Neural progenitor cell (in vitro differentiated cells): Measurements from ENCODE around the gene RNF213. TPM values are rescaled to one million over a fixed set of nuclear protein-coding genes. Genes with fewer than 3 reads are reported as not detected.

Source experiments
- DNase-seq: peaks from one replicate; pipeline ENCODE4 v3.0.0-alpha.2; 2016; ENCODE audit warnings: low spot score
- H2AFZ ChIP-seq: fragments of 200-600 bp; sonication (generic); replicated peaks from 2 replicates; pipeline ENCODE4 v1.6.1; 2016; ENCODE audit warnings: antibody characterized with exemption
- H3F3A ChIP-seq: fragments of 200-600 bp; sonication (generic); 2 replicates; pipeline ENCODE4 v1.6.1; 2016; ENCODE audit warnings: antibody characterized with exemption, low read depth
- H3K27ac ChIP-seq: fragments of 200-600 bp; sonication (generic); 2 replicates; pipeline ENCODE4 v1.5.1; 2016; ENCODE audit warnings: mild to moderate bottlenecking
- H3K27me3 ChIP-seq: fragments of 200-600 bp; sonication (generic); 2 replicates; pipeline ENCODE4 v1.6.1; 2016; ENCODE audit warnings: mild to moderate bottlenecking, moderate library complexity
- H3K36me3 ChIP-seq: fragments of 200-600 bp; sonication (generic); 2 replicates; pipeline ENCODE4 v1.5.1; 2016
- H3K4me1 ChIP-seq: fragments of 200-600 bp; sonication (generic); 2 replicates; pipeline ENCODE4 v1.6.1; 2016; ENCODE audit warnings: mixed run types
- H3K4me2 ChIP-seq: fragments of 200-600 bp; sonication (generic); 2 replicates; pipeline ENCODE4 v1.6.1; 2016
- H3K4me3 ChIP-seq: fragments of 200-600 bp; sonication (generic); 2 replicates; pipeline ENCODE4 v1.5.1; 2016
- H3K79me2 ChIP-seq: fragments of 200-600 bp; sonication (generic); 2 replicates; pipeline ENCODE4 v1.6.1; 2016; ENCODE audit warnings: low read depth
- H3K9ac ChIP-seq: fragments of 200-600 bp; sonication (generic); 2 replicates; pipeline ENCODE4 v1.6.1; 2016
- H3K9me3 ChIP-seq: fragments of 200-600 bp; sonication (generic); 2 replicates; pipeline ENCODE4 v1.5.1; 2016; ENCODE audit warnings: low read depth
- H4K20me1 ChIP-seq: fragments of 200-600 bp; sonication (generic); 2 replicates; pipeline ENCODE4 v1.6.1; 2016; ENCODE audit warnings: low read depth
- H3K27ac Mint-ChIP-seq: 3 replicates; pipeline ENCODE4 v1.8.0; 2021; ENCODE audit warnings: mixed read lengths
- H3K27me3 Mint-ChIP-seq: 2 replicates; pipeline ENCODE4 v1.8.0; 2022; ENCODE audit warnings: low read depth, mild to moderate bottlenecking, inconsistent platforms, moderate library complexity, mixed read lengths; ENCODE audit not compliant: insufficient read depth
- H3K36me3 Mint-ChIP-seq: 3 replicates; pipeline ENCODE4 v1.8.0; 2021; ENCODE audit warnings: mixed read lengths
- H3K4me1 Mint-ChIP-seq: 3 replicates; pipeline ENCODE4 v1.8.0; 2021; ENCODE audit warnings: mixed read lengths
- H3K4me3 Mint-ChIP-seq: 3 replicates; pipeline ENCODE4 v1.8.0; 2021; ENCODE audit warnings: mild to moderate bottlenecking, moderate library complexity, mixed read lengths
- H3K9me3 Mint-ChIP-seq: 3 replicates; pipeline ENCODE4 v1.8.0; 2020; ENCODE audit warnings: mixed read lengths
- EZH2 ChIP-seq: fragments of 200-600 bp; sonication (generic); IDR thresholded peaks from 2 replicates; pipeline ENCODE4 v1.6.1; 2017; ENCODE audit warnings: antibody characterized with exemption, mild to moderate bottlenecking, moderate library complexity
- EZH2phosphoT487 ChIP-seq: fragments of 200-600 bp; sonication (generic); IDR thresholded peaks from 2 replicates; pipeline ENCODE4 v1.6.1; 2017; ENCODE audit warnings: antibody characterized with exemption
- total RNA-seq: library from RNA; depleted of rRNA; stranded (reverse); fragments of >200 nt; gene quantifications from 2 replicates; pipeline ENCODE4 v1.2.3, GENCODE V29; 2015; ENCODE audit warnings: low replicate concordance
- TF ChIP-seq, protein P1 (sequence below): fragments of 200-600 bp; sonication (generic); IDR thresholded peaks from 2 replicates; pipeline ENCODE4 v1.5.1; 2017; ENCODE audit warnings: antibody characterized with exemption, mild to moderate bottlenecking

Gene RNF213
- total RNA-seq, 1 donor from 2014 or later = 19.8 TPM

DNA sequence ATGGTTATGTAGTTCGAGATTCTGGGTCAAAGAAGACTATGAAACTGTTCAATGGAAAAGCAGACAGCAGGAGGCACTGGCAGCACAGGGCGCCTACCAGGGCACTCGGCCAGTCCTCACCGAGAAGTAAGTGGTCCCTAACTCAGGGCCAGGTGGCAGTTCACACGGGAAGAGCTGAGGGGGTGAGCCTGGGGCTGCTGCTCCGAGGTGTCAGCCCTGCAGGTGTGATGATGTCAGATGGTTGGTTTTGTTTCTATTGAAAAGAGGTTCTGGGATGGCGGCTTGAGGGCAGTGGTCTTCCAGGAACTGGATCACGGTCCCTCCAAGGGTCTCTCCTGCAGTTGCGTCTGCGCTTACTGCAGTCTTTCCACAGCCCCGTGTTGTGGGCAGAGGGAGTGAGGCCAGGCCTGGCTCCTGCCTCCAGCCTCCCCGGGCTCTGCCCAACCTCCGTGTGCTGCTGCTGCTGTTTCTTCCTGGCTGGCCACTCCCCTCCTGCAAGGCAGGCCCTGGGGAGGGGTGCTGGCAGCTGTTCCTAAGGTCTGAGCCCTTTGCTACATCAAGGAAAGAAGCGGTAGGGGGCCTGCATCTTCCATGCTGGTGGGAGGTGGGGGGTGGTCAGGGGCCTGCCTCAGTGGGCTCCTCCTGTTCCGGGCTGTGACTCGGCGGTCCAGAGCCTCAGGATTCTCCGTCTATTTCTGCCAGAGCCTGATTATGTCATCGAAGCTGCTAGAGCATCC is 22.6 kb downstream of the RNF213 start:
- no peak for DNase-seq
- no peak overlapping the region for H3K9ac ChIP-seq
- no peak overlapping the region for H3K4me2 ChIP-seq
- peaks cover 4% of the 10 kb centered on the region for H3K27me3 Mint-ChIP-seq
- peaks cover 7% of the 10 kb centered on the region for H3K4me1 Mint-ChIP-seq
- no peak overlapping the region for H3K4me3 Mint-ChIP-seq
- no peaks in the 10 kb centered on the region for H3K79me2 ChIP-seq
- no peaks in the 10 kb centered on the region for H3K36me3 ChIP-seq
- no peaks in the 10 kb centered on the region for H4K20me1 ChIP-seq
- H3K9me3 ChIP-seq = no peaks in the 10 kb centered on the region
- H3K27ac Mint-ChIP-seq = peak overlapping the region; percentile 74
- no peak overlapping the region for H3K4me3 ChIP-seq
- no peak for TF ChIP-seq EZH2
- TF ChIP-seq EZH2phosphoT487 = no peak
- TF ChIP-seq, protein P1, sequence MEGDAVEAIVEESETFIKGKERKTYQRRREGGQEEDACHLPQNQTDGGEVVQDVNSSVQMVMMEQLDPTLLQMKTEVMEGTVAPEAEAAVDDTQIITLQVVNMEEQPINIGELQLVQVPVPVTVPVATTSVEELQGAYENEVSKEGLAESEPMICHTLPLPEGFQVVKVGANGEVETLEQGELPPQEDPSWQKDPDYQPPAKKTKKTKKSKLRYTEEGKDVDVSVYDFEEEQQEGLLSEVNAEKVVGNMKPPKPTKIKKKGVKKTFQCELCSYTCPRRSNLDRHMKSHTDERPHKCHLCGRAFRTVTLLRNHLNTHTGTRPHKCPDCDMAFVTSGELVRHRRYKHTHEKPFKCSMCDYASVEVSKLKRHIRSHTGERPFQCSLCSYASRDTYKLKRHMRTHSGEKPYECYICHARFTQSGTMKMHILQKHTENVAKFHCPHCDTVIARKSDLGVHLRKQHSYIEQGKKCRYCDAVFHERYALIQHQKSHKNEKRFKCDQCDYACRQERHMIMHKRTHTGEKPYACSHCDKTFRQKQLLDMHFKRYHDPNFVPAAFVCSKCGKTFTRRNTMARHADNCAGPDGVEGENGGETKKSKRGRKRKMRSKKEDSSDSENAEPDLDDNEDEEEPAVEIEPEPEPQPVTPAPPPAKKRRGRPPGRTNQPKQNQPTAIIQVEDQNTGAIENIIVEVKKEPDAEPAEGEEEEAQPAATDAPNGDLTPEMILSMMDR = no peak
- no peaks in the 10 kb centered on the region for H3F3A ChIP-seq
- H3K27ac ChIP-seq = no peak overlapping the region
- H3K27me3 ChIP-seq = no peaks in the 10 kb centered on the region
- peaks cover 3% of the 10 kb centered on the region for H3K36me3 Mint-ChIP-seq
- H2AFZ ChIP-seq = no peak overlapping the region
- H3K4me1 ChIP-seq = no peaks in the 10 kb centered on the region
- no peaks in the 10 kb centered on the region for H3K9me3 Mint-ChIP-seq

DNA sequence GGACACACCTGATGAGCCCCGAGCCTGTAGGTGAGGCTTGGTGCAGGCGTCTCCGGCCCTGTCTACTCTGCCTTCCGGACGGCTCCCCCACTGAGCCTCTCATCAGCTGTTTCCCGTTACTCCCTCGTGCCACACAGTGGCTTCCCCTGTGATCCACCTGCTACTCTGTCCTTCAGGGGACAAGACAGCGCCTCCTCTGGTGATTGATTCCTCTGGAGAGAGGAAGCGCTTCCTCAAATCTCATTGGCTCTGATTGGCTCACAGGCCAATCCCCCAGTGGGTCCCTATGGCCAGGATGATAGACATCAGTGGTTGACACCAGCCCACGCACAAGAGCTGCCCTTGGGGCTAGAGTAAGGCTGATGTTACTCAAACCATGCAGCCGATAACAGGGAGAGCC is 24.0 kb downstream of the RNF213 start:
- H3K36me3 ChIP-seq = no peaks in the 10 kb centered on the region
- TF ChIP-seq, protein P1 = peak; percentile 46
- TF ChIP-seq EZH2 (no peak), EZH2phosphoT487 (no peak)
- H3K4me1 ChIP-seq = no peaks in the 10 kb centered on the region
- H3F3A ChIP-seq = no peaks in the 10 kb centered on the region
- no peak overlapping the region for H3K9ac ChIP-seq
- H3K4me3 ChIP-seq = no peak overlapping the region
- no peaks in the 10 kb centered on the region for H4K20me1 ChIP-seq
- no peaks in the 10 kb centered on the region for H3K79me2 ChIP-seq
- H3K27ac ChIP-seq = no peak overlapping the region
- Mint-ChIP-seq H3K36me3 (peaks cover 7% of the 10 kb centered on the region), H3K4me1 (peaks cover 9% of the 10 kb centered on the region), H3K4me3 (no peak overlapping the region), H3K27ac (no peak overlapping the region), H3K27me3 (peaks cover 6% of the 10 kb centered on the region), H3K9me3 (no peaks in the 10 kb centered on the region)
- H3K4me2 ChIP-seq = no peak overlapping the region
- DNase-seq = peak; percentile 63
- no peak overlapping the region for H2AFZ ChIP-seq
- H3K27me3 ChIP-seq = no peaks in the 10 kb centered on the region
- H3K9me3 ChIP-seq = no peaks in the 10 kb centered on the region

DNA sequence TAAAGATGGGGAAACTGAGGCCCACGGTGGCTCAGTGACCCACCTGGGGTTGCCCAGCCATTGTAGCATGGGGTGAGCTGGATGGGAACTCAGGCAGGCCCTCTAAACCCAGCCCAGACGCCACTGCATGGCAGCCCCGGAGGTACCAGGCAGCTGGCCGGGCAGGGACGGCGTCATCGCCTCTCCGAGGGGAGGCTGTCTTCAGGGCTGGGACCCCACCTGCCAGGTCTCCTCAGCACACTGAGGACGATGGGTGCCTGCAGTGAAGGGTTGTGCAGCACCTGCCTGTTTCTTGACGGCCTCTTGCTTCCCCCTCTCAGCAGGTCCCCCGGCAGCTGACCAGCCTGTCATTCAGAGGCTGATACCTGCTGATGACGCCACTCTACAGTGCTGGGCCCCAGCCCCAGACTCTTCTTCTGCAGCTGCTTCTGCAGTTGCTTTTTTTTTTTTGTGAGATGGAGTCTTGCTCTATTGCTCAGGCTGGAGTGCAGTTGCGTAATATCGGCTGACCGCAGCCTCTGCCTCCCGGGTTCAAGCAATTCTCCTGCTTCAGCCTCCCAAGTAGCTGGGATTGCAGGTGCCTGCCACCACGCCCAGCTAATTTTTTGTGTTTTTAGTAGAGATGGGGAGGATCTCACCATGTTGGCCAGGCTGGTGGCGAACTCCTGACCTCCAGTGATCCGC is 24.7 kb downstream of the RNF213 start:
- peaks cover 6% of the 10 kb centered on the region for H3K27me3 Mint-ChIP-seq
- H3K36me3 ChIP-seq = no peaks in the 10 kb centered on the region
- H3K4me1 Mint-ChIP-seq = peaks cover 7% of the 10 kb centered on the region

More for the DNA sequence above, 24.7 kb downstream of the RNF213 start:
- Histone ChIP-seq H3K4me1 (no peaks in the 10 kb centered on the region), H4K20me1 (no peaks in the 10 kb centered on the region), H3K79me2 (no peaks in the 10 kb centered on the region), H3K9ac (no peak overlapping the region), H3K9me3 (no peaks in the 10 kb centered on the region), H3K27me3 (no peaks in the 10 kb centered on the region), H3K27ac (no peak overlapping the region), H2AFZ (no peak overlapping the region), H3K4me3 (no peak overlapping the region), H3F3A (no peaks in the 10 kb centered on the region), H3K4me2 (no peak overlapping the region)
- no peak overlapping the region for H3K27ac Mint-ChIP-seq
- TF ChIP-seq, protein P1 = no peak
- no peak for TF ChIP-seq EZH2phosphoT487
- TF ChIP-seq EZH2 = no peak
- no peak overlapping the region for H3K4me3 Mint-ChIP-seq
- H3K9me3 Mint-ChIP-seq = no peaks in the 10 kb centered on the region
- H3K36me3 Mint-ChIP-seq = peaks cover 8% of the 10 kb centered on the region
- no peak for DNase-seq
